Neural cell (in vitro differentiated cells): ENCODE results near the gene C19orf67. TPM values are rescaled to one million over a fixed set of nuclear protein-coding genes. Genes with fewer than 3 reads are reported as not detected.

ENCODE experiments used
- H2AFZ ChIP-seq: fragments of 200-600, 300-800 bp; sonication (generic), shearing (Covaris generic); 2 replicates; pipeline ENCODE4 v1.6.0; 2014; ENCODE audit warnings: low read depth, mild to moderate bottlenecking, antibody characterized with exemption, low read length, moderate library complexity
- H3F3A ChIP-seq: fragments of 200-600 bp; shearing (Covaris generic); 2 replicates; pipeline ENCODE4 v1.6.1; 2016; ENCODE audit warnings: mild to moderate bottlenecking, moderate library complexity, mixed read lengths, antibody characterized with exemption, low read length; ENCODE audit not compliant: insufficient read depth, poor library complexity, severe bottlenecking
- H3K27ac ChIP-seq: fragments of 200-600, 300-800 bp; sonication (generic), shearing (Covaris generic); 2 replicates; pipeline ENCODE4 v1.5.1; 2014; ENCODE audit warnings: mild to moderate bottlenecking, low read length, moderate library complexity
- H3K27me3 ChIP-seq: fragments of 300-800, 200-600 bp; sonication (generic), shearing (Covaris generic); 2 replicates; pipeline ENCODE4 v1.6.0; 2014; ENCODE audit warnings: mild to moderate bottlenecking, low read depth, low read length, moderate library complexity; ENCODE audit not compliant: insufficient read depth
- H3K36me3 ChIP-seq: fragments of 300-800, 200-600 bp; sonication (generic), shearing (Covaris generic); 2 replicates; pipeline ENCODE4 v1.5.1; 2014; ENCODE audit warnings: mild to moderate bottlenecking, antibody characterized with exemption, low read length, moderate library complexity; ENCODE audit not compliant: insufficient read depth
- H3K4me2 ChIP-seq: fragments of 300-800, 200-600 bp; sonication (generic), shearing (Covaris generic); 2 replicates; pipeline ENCODE4 v1.6.0; 2014; ENCODE audit warnings: mild to moderate bottlenecking, low read length
- H3K4me3 ChIP-seq: fragments of 300-800, 200-600 bp; sonication (generic), shearing (Covaris generic); 2 replicates; pipeline ENCODE4 v1.5.1; 2014; ENCODE audit warnings: mild to moderate bottlenecking, low read length, moderate library complexity
- H3K79me2 ChIP-seq: fragments of 200-600 bp; shearing (Covaris generic); replicated peaks from 2 replicates; pipeline ENCODE4 v1.6.0; 2014; ENCODE audit warnings: mild to moderate bottlenecking, low read length, moderate library complexity; ENCODE audit not compliant: insufficient read depth
- H3K9ac ChIP-seq: fragments of 300-800, 200-600 bp; sonication (generic), shearing (Covaris generic); 2 replicates; pipeline ENCODE4 v1.6.1; 2016; ENCODE audit warnings: mild to moderate bottlenecking, low read length, mixed read lengths
- H3K9me2 ChIP-seq: fragments of 200-600 bp; shearing (Covaris generic); 2 replicates; pipeline ENCODE4 v1.6.1; 2016; ENCODE audit warnings: mild to moderate bottlenecking, low read length, mixed read lengths; ENCODE audit not compliant: insufficient read depth
- H3K9me3 ChIP-seq: fragments of 200-600, 300-800 bp; sonication (generic), shearing (Covaris generic); 2 replicates; pipeline ENCODE4 v1.6.1; 2016; ENCODE audit warnings: mild to moderate bottlenecking, mixed run types, low read length, moderate library complexity, mixed read lengths
- H4K20me1 ChIP-seq: fragments of 200-600 bp; shearing (Covaris generic); 2 replicates; pipeline ENCODE4 v1.6.1; 2016; ENCODE audit warnings: mild to moderate bottlenecking, mixed run types; ENCODE audit not compliant: insufficient read depth
- EP300 ChIP-seq: fragments of 450-650 bp; conservative IDR thresholded peaks from 2 replicates; pipeline ENCODE4 v1.6.1; 2014; ENCODE audit warnings: antibody characterized with exemption, mild to moderate bottlenecking, moderate library complexity; ENCODE audit not compliant: poor library complexity, severe bottlenecking
- EZH2 ChIP-seq: fragments of 200-600, 300-800 bp; shearing (Covaris generic), sonication (generic); IDR thresholded peaks from 2 replicates; pipeline ENCODE4 v1.6.1; 2014; ENCODE audit warnings: antibody characterized with exemption, low read length, borderline replicate concordance, mild to moderate bottlenecking; ENCODE audit not compliant: insufficient read depth, poor library complexity, severe bottlenecking
- MXI1 ChIP-seq: fragments of 450-650 bp; conservative IDR thresholded peaks from 2 replicates; pipeline ENCODE4 v1.6.1; 2014; ENCODE audit warnings: antibody characterized with exemption, mild to moderate bottlenecking; ENCODE audit not compliant: poor library complexity, severe bottlenecking
- POLR2AphosphoS5 ChIP-seq: IDR thresholded peaks from 2 replicates; pipeline ENCODE4 v1.6.1; 2012
- RAD21 ChIP-seq: fragments of 450-650 bp; conservative IDR thresholded peaks from 2 replicates; pipeline ENCODE4 v1.6.1; 2014; ENCODE audit warnings: antibody characterized with exemption, mild to moderate bottlenecking, moderate library complexity
- SMC3 ChIP-seq: fragments of 450-650 bp; conservative IDR thresholded peaks from 2 replicates; pipeline ENCODE4 v1.6.1; 2014; ENCODE audit warnings: antibody characterized with exemption, mild to moderate bottlenecking, moderate library complexity; ENCODE audit not compliant: poor library complexity
- TAF1 ChIP-seq: IDR thresholded peaks from 2 replicates; pipeline ENCODE4 v1.6.1; 2012; ENCODE audit warnings: low read depth
- polyA plus RNA-seq: library from polyadenylated mRNA; depleted of rRNA; stranded (reverse); fragments of >200 nt; gene quantifications from 2 replicates; pipeline ENCODE4 v1.2.3, GENCODE V29; 2014
- TF ChIP-seq, protein P1 (sequence below): IDR thresholded peaks from 2 replicates; pipeline ENCODE4 v1.6.1; 2012; ENCODE audit warnings: borderline replicate concordance
- TF ChIP-seq, protein P2 (sequence below): fragments of 450-650 bp; IDR thresholded peaks from 2 replicates; pipeline ENCODE4 v1.5.1; 2014; ENCODE audit warnings: antibody characterized with exemption, mild to moderate bottlenecking, moderate library complexity; ENCODE audit not compliant: poor library complexity, severe bottlenecking

Gene C19orf67
- polyA plus RNA-seq, 1 donor from 2014 or later, result not detected

DNA sequence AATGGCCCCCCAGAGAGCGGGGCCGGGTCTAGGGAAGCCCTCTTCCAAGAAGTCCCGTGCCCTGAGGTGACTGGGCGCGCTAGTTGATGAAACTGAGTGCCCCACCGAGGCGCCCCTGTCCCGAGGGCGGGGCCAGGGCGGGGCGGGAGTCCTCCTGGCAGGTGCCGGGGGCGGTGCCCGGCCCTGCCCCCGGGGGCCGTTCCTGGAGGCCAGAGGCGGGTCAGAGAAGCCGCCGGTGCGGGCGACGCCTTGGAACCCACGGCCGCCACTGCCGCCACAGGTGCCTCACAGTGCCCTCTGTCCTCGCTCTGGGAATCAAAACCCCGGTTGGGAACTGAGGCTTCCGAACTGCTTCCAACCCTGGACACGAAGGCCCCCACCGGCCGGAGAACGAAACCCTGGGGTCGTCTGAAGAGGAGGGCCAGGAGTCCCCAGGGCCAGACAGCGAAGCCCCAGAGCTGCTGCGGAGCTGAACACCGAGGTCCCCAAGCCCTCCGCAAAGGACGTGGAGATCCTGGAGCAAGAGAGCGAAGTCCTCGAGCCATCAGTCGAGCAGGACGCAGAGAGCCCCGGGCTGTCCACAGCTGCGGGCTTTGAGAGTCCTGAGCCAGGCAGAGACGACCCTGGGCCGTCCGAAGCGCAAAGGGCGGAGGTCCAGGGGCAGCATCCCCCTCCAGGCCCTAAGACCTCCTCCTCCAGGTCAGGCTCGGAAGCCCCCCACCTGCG is 12.9 kb downstream of the C19orf67 start, which contains the start of gene MISP3:
TSS of gene MISP3 (plus strand) at position 252 of the 726 bp plus-strand sequence. CDS start 524 bp downstream, outside the sequence.
- Histone ChIP-seq H2AFZ (peak within 1 kb of the TSS; percentile 60), H4K20me1 (no peaks in the 10 kb centered on the region), H3K9ac (peak within 1 kb of the TSS; percentile 69), H3K9me3 (no peaks in the 10 kb centered on the region), H3K4me3 (peak within 1 kb of the TSS; percentile 87), H3K9me2 (no peaks in the 10 kb centered on the region), H3K79me2 (no peaks in the 10 kb centered on the region), H3K27ac (peak within 1 kb of the TSS; percentile 53), H3K27me3 (peaks cover 15% of the 10 kb centered on the region), H3K4me2 (no peak within 1 kb of the TSS), H3F3A (no peaks in the 10 kb centered on the region), H3K36me3 (no peaks in the 10 kb centered on the region)
- TF ChIP-seq SMC3 (no peak), MXI1 (no peak), TAF1 (no peak), RAD21 (no peak), EP300 (no peak), POLR2AphosphoS5 (no peak), EZH2 (no peak)
- TF ChIP-seq, protein P1, sequence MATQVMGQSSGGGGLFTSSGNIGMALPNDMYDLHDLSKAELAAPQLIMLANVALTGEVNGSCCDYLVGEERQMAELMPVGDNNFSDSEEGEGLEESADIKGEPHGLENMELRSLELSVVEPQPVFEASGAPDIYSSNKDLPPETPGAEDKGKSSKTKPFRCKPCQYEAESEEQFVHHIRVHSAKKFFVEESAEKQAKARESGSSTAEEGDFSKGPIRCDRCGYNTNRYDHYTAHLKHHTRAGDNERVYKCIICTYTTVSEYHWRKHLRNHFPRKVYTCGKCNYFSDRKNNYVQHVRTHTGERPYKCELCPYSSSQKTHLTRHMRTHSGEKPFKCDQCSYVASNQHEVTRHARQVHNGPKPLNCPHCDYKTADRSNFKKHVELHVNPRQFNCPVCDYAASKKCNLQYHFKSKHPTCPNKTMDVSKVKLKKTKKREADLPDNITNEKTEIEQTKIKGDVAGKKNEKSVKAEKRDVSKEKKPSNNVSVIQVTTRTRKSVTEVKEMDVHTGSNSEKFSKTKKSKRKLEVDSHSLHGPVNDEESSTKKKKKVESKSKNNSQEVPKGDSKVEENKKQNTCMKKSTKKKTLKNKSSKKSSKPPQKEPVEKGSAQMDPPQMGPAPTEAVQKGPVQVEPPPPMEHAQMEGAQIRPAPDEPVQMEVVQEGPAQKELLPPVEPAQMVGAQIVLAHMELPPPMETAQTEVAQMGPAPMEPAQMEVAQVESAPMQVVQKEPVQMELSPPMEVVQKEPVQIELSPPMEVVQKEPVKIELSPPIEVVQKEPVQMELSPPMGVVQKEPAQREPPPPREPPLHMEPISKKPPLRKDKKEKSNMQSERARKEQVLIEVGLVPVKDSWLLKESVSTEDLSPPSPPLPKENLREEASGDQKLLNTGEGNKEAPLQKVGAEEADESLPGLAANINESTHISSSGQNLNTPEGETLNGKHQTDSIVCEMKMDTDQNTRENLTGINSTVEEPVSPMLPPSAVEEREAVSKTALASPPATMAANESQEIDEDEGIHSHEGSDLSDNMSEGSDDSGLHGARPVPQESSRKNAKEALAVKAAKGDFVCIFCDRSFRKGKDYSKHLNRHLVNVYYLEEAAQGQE, result no peak
- TF ChIP-seq, protein P2, sequence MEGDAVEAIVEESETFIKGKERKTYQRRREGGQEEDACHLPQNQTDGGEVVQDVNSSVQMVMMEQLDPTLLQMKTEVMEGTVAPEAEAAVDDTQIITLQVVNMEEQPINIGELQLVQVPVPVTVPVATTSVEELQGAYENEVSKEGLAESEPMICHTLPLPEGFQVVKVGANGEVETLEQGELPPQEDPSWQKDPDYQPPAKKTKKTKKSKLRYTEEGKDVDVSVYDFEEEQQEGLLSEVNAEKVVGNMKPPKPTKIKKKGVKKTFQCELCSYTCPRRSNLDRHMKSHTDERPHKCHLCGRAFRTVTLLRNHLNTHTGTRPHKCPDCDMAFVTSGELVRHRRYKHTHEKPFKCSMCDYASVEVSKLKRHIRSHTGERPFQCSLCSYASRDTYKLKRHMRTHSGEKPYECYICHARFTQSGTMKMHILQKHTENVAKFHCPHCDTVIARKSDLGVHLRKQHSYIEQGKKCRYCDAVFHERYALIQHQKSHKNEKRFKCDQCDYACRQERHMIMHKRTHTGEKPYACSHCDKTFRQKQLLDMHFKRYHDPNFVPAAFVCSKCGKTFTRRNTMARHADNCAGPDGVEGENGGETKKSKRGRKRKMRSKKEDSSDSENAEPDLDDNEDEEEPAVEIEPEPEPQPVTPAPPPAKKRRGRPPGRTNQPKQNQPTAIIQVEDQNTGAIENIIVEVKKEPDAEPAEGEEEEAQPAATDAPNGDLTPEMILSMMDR, result no peak

DNA sequence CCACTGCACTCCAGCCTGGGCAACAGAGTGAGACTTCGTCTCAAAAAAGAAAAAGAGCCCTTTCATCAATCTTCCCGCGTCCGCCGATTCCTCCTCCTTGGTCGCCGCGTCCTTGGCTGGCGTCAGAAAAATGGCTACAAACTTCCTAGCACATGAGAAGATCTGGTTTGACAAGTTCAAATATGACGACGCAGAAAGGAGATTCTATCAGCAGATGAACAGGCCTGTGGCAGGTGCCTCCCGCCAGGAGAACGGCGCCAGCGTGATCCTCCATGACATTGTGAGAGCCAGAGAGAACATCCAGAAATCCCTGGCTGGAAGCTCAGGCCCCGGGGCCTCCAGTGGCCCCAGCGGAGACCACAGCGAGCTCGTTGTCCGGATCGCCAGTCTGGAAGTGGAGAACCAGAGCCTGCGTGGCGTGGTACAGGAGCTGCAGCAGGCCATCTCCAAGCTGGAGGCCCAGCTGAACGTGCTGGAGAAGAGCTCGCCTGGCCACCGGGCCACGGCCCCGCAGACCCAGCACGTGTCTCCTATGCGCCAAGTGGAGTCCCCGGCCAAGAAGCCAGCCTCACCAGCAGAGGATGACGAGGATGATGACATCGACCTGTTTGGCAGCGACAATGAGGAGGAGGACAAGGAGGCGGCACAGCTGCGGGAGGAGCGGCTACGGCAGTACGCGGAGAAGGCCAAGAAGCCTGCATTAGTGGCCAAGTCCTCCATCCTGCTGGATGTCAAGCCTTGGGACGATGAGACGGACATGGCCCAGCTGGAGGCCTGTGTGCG is 15.1 kb downstream of the C19orf67 start:
- Histone ChIP-seq H3F3A (no peaks in the 10 kb centered on the region), H3K79me2 (no peaks in the 10 kb centered on the region), H3K4me2 (no peak overlapping the region), H3K36me3 (no peaks in the 10 kb centered on the region), H2AFZ (no peak overlapping the region), H3K27me3 (peaks cover 15% of the 10 kb centered on the region), H3K9ac (no peak overlapping the region), H3K9me3 (no peaks in the 10 kb centered on the region), H4K20me1 (no peaks in the 10 kb centered on the region), H3K27ac (no peak overlapping the region), H3K9me2 (no peaks in the 10 kb centered on the region), H3K4me3 (no peak overlapping the region)
- TF ChIP-seq SMC3 (no peak), EP300 (no peak), MXI1 (no peak)
- TF ChIP-seq, protein P2, result no peak
- TF ChIP-seq, protein P1, result no peak
